Muscle of back (tissue), 11 donors: ENCODE data around the gene SS18L1. TPM values are rescaled to one million over a fixed set of nuclear protein-coding genes. Genes with fewer than 3 reads are reported as not detected.

Experiments used
- DNase-seq, 3 donors: peaks; one replicate each; pipeline versions ENCODE4 v3.0.0 to v3.0.0-alpha.2; 2013
- polyA plus RNA-seq, 10 donors: library from polyadenylated mRNA; unstranded; fragments of 120-200 nt; gene quantifications; one replicate each; pipeline ENCODE4 v1.2.1, GENCODE V29; 2013; ENCODE audit not compliant: insufficient read length in 10 of 10

The SS18L1 gene
- polyA plus RNA-seq, 10 donors, result 10.4 to 20.4 (median 15.2) TPM

- DNase-seq, result peak in 2 of 3 donors; percentile 28 to 47
Observed at GRCh38 chr20:62119591-62120364, 23.8 kb upstream of the SS18L1 start.

- DNase-seq, result no peak
Observed at GRCh38 chr20:62120365-62120762, 23.2 kb upstream of the SS18L1 start.

- DNase-seq, result peak in 1 of 3 donors; percentile 76
Observed at GRCh38 chr20:62120990-62121775, 22.4 kb upstream of the SS18L1 start.

- peak; percentile 99 for DNase-seq
Observed at GRCh38 chr20:62121776-62122653, 21.6 kb upstream of the SS18L1 start, which contains the start of gene LSM14B. LSM14B (plus strand) TSS chr20:62122475; CDS start chr20:62122667, 192 bp downstream.

- peak; percentile 51 to 73 (median 54) for DNase-seq
Observed at GRCh38 chr20:62122654-62123449, 20.7 kb upstream of the SS18L1 start.

GRCh38 chr20:62123450-62124118 is 20.0 kb upstream of the SS18L1 start:
- DNase-seq, result peak in 1 of 3 donors; percentile 40

- DNase-seq, result no peak
Observed at GRCh38 chr20:62126141-62126540, 17.4 kb upstream of the SS18L1 start.

- DNase-seq, result no peak
Observed at GRCh38 chr20:62127799-62128198, 15.8 kb upstream of the SS18L1 start.

- DNase-seq, result no peak
Observed at GRCh38 chr20:62128502-62128901, 15.1 kb upstream of the SS18L1 start.

- DNase-seq, result no peak
Observed at GRCh38 chr20:62129731-62130531, 13.6 kb upstream of the SS18L1 start.

- DNase-seq, result no peak
Observed at GRCh38 chr20:62131560-62132320, 11.8 kb upstream of the SS18L1 start.

GRCh38 chr20:62132421-62132820 is 11.1 kb upstream of the SS18L1 start:
- DNase-seq, result no peak

GRCh38 chr20:62133051-62133845 is 10.3 kb upstream of the SS18L1 start:
- DNase-seq, result no peak

GRCh38 chr20:62133864-62134263 is 9.7 kb upstream of the SS18L1 start:
- DNase-seq, result no peak

GRCh38 chr20:62134735-62135231 is 8.8 kb upstream of the SS18L1 start:
- DNase-seq, result no peak

GRCh38 chr20:62135573-62136266 is 7.8 kb upstream of the SS18L1 start:
- no peak for DNase-seq
